GM21786 (cell line): ENCODE results near the gene AKR1C2.
"Not testable (repeated sequence)": the region's sequence is repeated elsewhere in the genome, so short reads cannot be mapped to it uniquely, and the experiment has no call there.

Experiments used
- ATAC-seq: cut with Tn5 transposase; IDR thresholded peaks from one replicate; pipeline ENCODE4 v1.9.1; 2021; ENCODE audit not compliant: unreplicated experiment

Gene AKR1C2

GRCh38 chr10:5025461-5025881 is 21.8 kb upstream of the AKR1C2 start:
- ATAC-seq, result not testable (repeated sequence)

GRCh38 chr10:5023177-5023805 is 19.6 kb upstream of the AKR1C2 start:
- ATAC-seq, result no peak

- ATAC-seq, result not testable (repeated sequence)
These were observed 18.1 kb upstream of the AKR1C2 start for GRCh38 chr10:5021624-5022290.

- ATAC-seq, result not testable (repeated sequence)
These were observed 16.3 kb upstream of the AKR1C2 start for GRCh38 chr10:5019770-5020612.

DNA sequence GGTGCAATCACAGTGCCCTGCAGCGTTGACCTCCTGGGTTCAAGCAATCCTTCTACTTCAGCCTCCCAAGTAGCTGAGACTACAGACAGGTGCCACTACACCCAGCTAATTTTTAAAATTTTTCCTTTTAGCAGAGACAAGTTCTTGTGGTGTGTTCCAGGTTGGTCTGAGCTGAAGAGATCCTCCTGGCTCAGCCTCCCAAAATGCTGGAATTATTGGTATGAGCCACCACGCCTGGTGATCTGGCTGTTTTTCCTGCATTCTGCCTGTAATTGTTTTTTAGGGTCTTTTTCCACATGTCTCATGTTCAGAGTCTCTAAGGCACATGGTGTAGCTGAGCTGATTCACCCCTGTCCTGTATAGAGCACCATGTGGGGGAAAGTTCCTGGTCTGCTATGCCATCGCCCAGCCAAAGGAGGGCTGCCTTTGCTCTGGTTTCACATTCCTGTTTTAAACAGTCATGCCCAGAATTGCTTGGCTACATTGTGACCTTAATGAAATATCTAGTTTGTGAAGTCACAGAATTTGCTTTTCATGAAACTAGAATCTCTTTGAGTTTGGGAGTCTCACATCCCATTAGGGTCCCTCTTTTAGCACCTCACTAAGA is 15.1 kb upstream of the AKR1C2 start:
- not testable (repeated sequence) for ATAC-seq

DNA sequence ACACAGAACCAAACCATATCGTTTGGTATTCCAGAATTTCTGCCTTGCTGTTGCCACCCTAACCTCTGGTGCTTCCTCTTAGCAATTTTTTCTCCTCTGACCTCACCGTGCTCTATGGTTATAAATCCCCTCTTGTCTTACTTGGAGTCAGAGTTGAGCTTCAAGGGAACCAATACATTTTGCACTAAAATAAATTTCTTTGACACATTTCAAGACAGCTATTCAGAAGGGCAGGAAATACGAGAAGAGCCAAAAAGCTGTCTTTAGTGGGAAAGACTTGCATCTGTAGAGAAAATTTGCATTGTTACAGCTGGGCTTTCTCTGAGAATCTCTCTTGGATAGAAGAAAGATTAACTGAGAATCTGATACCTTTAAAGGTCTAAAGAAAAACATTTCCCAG is 14.5 kb upstream of the AKR1C2 start:
- ATAC-seq, result no peak

GRCh38 chr10:5014936-5015335 is 11.3 kb upstream of the AKR1C2 start:
- ATAC-seq, result no peak

DNA sequence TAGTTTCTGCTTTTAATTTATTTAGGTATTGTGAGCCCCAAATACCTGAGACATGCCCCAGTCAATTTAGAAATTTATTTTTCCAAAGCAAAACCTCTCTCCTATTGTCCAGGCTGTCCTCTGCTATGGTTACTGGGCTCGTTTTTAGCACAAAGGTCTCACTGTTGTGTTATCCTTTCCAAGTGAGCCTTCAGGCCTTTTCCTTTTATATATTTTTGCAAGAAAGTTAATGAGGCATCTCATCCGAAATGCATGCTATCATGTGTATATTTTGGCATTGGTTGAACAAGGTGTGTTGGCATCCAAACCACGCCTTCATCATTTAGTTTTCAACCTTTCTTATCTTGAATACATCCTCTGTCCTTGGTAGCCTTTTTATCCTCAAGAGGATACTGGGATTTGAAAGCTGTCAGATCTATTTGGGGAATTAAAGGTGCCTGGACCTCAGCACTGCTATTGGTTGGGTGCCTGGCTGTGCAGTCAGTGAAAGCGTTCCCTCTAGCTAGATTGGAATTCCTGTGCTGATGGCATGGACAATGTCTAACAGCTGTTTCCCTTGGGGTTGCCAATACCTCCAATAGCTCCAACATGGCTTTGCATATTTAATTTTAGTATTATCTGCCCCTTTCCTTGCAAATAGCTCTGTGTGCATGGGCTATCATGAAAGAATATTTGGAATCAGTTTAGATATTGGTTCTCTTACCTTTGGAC is 10.7 kb upstream of the AKR1C2 start:
- not testable (repeated sequence) for ATAC-seq

GRCh38 chr10:5013385-5013784 is 9.7 kb upstream of the AKR1C2 start:
- no peak for ATAC-seq

GRCh38 chr10:5012595-5012994 is 8.9 kb upstream of the AKR1C2 start:
- ATAC-seq, result no peak

- not testable (repeated sequence) for ATAC-seq
These were observed 7.7 kb upstream of the AKR1C2 start for GRCh38 chr10:5011392-5011791.

- ATAC-seq, result not testable (repeated sequence)
These were observed 6.4 kb upstream of the AKR1C2 start for GRCh38 chr10:5010043-5010442.

DNA sequence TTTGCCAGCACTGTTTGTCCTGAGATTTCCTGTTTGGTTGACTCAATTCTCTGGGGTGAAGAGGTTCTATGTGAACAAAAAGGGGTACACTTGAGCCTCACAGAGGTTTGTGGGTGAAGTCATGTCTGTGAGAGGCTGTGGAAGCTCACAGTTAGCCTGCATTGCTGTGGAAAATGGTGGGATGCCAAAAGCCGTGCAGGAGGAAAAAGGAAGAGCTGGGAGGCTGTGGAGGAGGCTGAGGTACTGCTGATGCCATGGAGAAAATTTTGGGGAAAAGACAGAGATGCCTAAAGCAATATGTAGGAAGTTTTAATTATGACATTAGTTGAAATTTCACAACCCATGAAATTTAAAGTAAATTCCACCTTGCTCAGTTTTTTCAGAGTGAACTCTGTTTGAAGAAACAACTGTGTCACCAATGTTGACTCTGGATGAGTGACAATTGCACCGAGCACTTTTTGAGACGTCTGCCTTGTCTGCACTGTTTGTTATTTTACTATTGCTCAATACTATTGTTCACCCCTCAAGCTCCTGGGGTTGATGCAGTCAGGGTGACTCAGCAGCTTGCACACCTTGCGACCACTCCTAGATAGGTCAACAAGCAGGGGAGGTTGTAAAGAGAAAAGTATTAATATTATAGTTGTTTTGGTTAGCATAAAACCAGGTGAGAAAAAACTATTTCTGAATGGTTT is 5.3 kb upstream of the AKR1C2 start:
- not testable (repeated sequence) for ATAC-seq

GRCh38 chr10:5004501-5004900 is 844 bp upstream of the AKR1C2 start:
- ATAC-seq, result not testable (repeated sequence)

DNA sequence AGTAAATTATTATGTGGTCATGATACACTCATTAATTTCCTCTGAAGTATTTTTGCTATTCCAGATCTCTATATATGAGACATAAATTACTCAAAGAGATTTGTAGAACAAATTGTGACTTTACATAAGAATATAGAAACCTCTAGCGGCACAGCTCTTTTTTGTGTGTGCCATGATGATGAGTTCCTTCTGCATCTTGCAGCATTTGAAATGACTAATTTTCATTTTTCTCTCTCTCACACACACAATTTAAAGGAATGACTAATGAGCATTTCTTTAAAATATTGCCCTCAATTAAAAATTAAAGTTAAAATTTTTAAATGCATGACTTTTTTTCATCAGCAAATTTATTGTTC is 351 bp upstream of the AKR1C2 start:
- ATAC-seq, result not testable (repeated sequence)

- ATAC-seq, result no peak
These were observed 1.5 kb downstream of the AKR1C2 start for GRCh38 chr10:5002013-5002727.

DNA sequence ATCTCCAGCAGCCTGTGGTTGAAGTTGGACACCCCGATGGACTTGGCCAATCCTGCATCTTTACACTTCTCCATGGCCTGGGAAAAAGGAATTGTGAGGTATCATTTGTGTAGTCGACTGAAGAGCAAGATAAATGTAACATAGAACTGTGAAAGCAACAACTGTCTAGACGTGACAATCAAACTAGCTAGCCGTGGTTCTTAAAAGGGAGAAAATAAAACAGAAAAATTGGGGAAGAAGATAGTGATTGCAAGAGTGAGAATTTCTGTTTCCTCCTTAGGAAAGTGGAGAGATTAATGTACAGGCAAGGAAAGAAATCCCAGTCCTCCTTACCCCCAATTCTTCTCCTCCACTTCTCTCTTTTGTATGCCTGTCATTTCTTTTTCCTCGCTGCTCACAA is 5.0 kb downstream of the AKR1C2 start:
- ATAC-seq, result no peak

DNA sequence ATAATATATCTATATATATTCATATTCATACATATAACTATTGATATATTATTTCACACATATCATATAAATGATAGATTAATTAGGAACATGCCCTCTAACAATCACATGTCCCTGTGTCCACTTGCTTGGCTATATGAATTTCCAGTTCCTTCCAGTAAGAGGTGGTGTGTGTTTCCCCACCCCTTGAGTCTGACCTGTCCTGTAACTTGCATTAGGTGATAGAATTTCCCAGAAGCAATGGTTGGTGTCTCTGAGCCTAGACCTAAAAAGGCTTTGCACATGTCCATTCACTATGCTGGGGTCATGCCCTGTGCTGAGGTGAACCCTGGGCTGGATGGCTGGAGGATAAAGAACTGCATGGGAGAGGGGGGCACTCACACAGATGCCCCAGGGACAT is 9.4 kb downstream of the AKR1C2 start:
- ATAC-seq, result not testable (repeated sequence)

GRCh38 chr10:4992564-4992963 is 11.1 kb downstream of the AKR1C2 start:
- ATAC-seq, result not testable (repeated sequence)

DNA sequence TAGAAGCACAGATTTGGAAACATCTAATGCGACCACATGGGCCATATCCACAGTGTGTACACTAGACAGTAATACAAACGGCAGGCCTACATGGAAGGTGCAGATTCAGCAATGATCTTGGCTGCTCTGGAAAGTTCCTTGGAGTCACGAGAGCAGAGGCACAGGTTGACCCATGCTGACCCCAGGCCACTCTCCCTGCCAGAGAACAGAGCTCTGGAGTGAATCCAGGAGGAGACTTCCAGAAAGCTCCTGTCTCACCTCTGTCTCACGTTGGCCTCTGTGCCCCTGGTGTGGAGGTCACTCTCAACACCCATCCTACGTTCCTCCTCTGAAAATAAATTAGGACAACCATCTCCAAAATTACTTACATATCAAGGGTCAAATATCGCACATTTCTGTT is 12.2 kb downstream of the AKR1C2 start:
- not testable (repeated sequence) for ATAC-seq
